HG03196 (cell line): ENCODE measurements around the gene FRG2C.
"Not testable (repeated sequence)": the region's sequence is repeated elsewhere in the genome, so short reads cannot be mapped to it uniquely, and the experiment has no call there.

Experiments used
- ATAC-seq: cut with Tn5 transposase; IDR thresholded peaks from one replicate; pipeline ENCODE4 v1.9.1; 2021; ENCODE audit not compliant: unreplicated experiment

The FRG2C gene

GRCh38 chr3:75669348-75670297 lies 5.5 kb downstream of the FRG2C start:
- not testable (repeated sequence) for ATAC-seq

- ATAC-seq = not testable (repeated sequence)
Measured at GRCh38 chr3:75670298-75671286, 6.5 kb downstream of the FRG2C start.

- ATAC-seq = not testable (repeated sequence)
Measured at GRCh38 chr3:75671287-75672139, 7.4 kb downstream of the FRG2C start.

- ATAC-seq = not testable (repeated sequence)
Measured at GRCh38 chr3:75672140-75672775, 8.1 kb downstream of the FRG2C start.

- not testable (repeated sequence) for ATAC-seq
Measured at GRCh38 chr3:75683965-75684364, 19.8 kb downstream of the FRG2C start.

GRCh38 chr3:75687323-75687722 lies 23.2 kb downstream of the FRG2C start:
- ATAC-seq = no peak

GRCh38 chr3:75692061-75692460 lies 27.9 kb downstream of the FRG2C start:
- ATAC-seq = no peak
